Aorta (tissue), 5 donors: Measurements from ENCODE around the gene RANBP9. TPM values are rescaled to one million over a fixed set of nuclear protein-coding genes. Genes with fewer than 3 reads are reported as not detected.

Source experiments
- ATAC-seq: fragments of 200-7000 bp; cut with Tn5 transposase; one replicate; pipeline ENCODE4 v1.9.1; 2022; ENCODE audit warnings: moderate library complexity; ENCODE audit not compliant: low FRiP score
- DNase-seq, 2 donors: peaks; one replicate each; pipeline ENCODE4 v3.0.0-alpha.2; 2020
- H3K27ac ChIP-seq, 2 donors: one replicate each; pipeline ENCODE4 v1.5.1; 2013; ENCODE audit warnings: low read length in 2 of 2, mild to moderate bottlenecking in 2 of 2, moderate library complexity in 2 of 2, control low read depth in 1 of 2, inconsistent platforms in 1 of 2, low read depth in 1 of 2
- H3K27me3 ChIP-seq, 2 donors: one replicate each; pipeline ENCODE4 v1.6.1; 2013; ENCODE audit warnings: control low read depth in 1 of 2, low read length in 1 of 2, mild to moderate bottlenecking in 1 of 2, moderate library complexity in 1 of 2; ENCODE audit not compliant: insufficient read depth in 2 of 2, control insufficient read depth in 1 of 2
- H3K36me3 ChIP-seq, 2 donors: one replicate each; pipeline ENCODE4 v1.6.1; 2013; ENCODE audit warnings: control low read depth in 1 of 2, low read length in 1 of 2, mild to moderate bottlenecking in 1 of 2; ENCODE audit not compliant: insufficient read depth in 2 of 2, control insufficient read depth in 1 of 2
- H3K4me1 ChIP-seq, 2 donors: one replicate each; pipeline ENCODE4 v1.6.1; 2013; ENCODE audit warnings: low read length in 2 of 2, control low read depth in 1 of 2, mild to moderate bottlenecking in 1 of 2, moderate library complexity in 1 of 2; ENCODE audit not compliant: insufficient read depth in 2 of 2, control insufficient read depth in 1 of 2
- H3K4me3 ChIP-seq, 2 donors: one replicate each; pipeline ENCODE4 v1.5.1; 2013; ENCODE audit warnings: low read length in 2 of 2, control low read depth in 1 of 2, mild to moderate bottlenecking in 1 of 2
- H3K9me3 ChIP-seq: one replicate; pipeline ENCODE4 v1.6.1; 2013; ENCODE audit warnings: mild to moderate bottlenecking, low read length; ENCODE audit not compliant: control insufficient read depth
- WGBS, 2 donors: extraction: QIAGEN DNeasy Blood & Tissue Kit; methylation state at CpG; one replicate each; pipeline ENCODE4 v1.1.7; 2013; 5-methylcytosine and 5-hydroxymethylcytosine counted together
- intact Hi-C, 2 donors: fragments of 100-400 bp; cut with DNase I; formaldehyde crosslinking; loops; one replicate each; pipeline versions ENCODE4 v1.14.2 to v1.15.0; 2022
- polyA plus RNA-seq, 2 donors: library from polyadenylated mRNA; stranded (reverse); fragments of 200-250 nt; gene quantifications; one replicate each; pipeline ENCODE4 v1.2.3, GENCODE V29; 2013
- total RNA-seq, 2 donors: library from RNA; stranded (reverse); fragmentation: NEBNext Ultra II Directional; extraction: Animal tissue kit (Norgen Biotek cat#: 25700); gene quantifications; one replicate each; pipeline ENCODE4 v1.2.1, GENCODE V29; 2021
- donor health status: healthy with polysubstance abuse.
- donor health status: Bipolar disorder and iron deficiency.
- donor health status: DM: no; HTN: no; CAD: no.
- donor health status: DM: no; HTN: no; CAD: no.
- donor health status: DM: yes; HTN: yes; CAD: no.

RANBP9 gene
- total and polyA plus RNA-seq, 4 donors, result 29.2 to 64.5 (median 42.1) TPM

- Histone ChIP-seq H3K4me1 (no peaks in the 10 kb centered on the region), H3K36me3 (no peaks in the 10 kb centered on the region), H3K27me3 (no peaks in the 10 kb centered on the region), H3K9me3 (no peaks in the 10 kb centered on the region), H3K4me3 (no peak overlapping the region), H3K27ac (no peak overlapping the region)
- DNase-seq (no peak), ATAC-seq (no peak)
- 88% methylated on average over 2 of the region's 2 CpGs for WGBS, 2 donors
- intact Hi-C loops, result no loop called here
These were observed 23.4 kb upstream of the RANBP9 start for GRCh38 chr6:13735031-13735430.

- H3K27me3 ChIP-seq, result no peaks in the 10 kb centered on the region
- no peaks in the 10 kb centered on the region for H3K4me1 ChIP-seq
- H3K4me3 ChIP-seq, result no peak overlapping the region
- peak; percentile 57 for ATAC-seq
- intact Hi-C loops, result no loop called here
- no peak overlapping the region for H3K27ac ChIP-seq
- 29 to 32% methylated on average over 17 of the region's 17 CpGs for WGBS, 2 donors
- no peaks in the 10 kb centered on the region for H3K9me3 ChIP-seq
- H3K36me3 ChIP-seq, result no peaks in the 10 kb centered on the region
- peak in 1 of 2 donors; percentile 59 for DNase-seq
These were observed 21.7 kb upstream of the RANBP9 start for GRCh38 chr6:13733178-13733887.

- Histone ChIP-seq H3K4me3 (no peak overlapping the region), H3K4me1 (no peaks in the 10 kb centered on the region), H3K9me3 (no peaks in the 10 kb centered on the region), H3K36me3 (no peaks in the 10 kb centered on the region), H3K27ac (no peak overlapping the region), H3K27me3 (no peaks in the 10 kb centered on the region)
- intact Hi-C loops, result no loop called here
- WGBS, 2 donors, result 90 to 94% methylated on average over 7 of the region's 7 CpGs
- ATAC-seq, result no peak
- DNase-seq, result no peak
These were observed 19.1 kb upstream of the RANBP9 start for GRCh38 chr6:13730704-13731103.

GRCh38 chr6:13729891-13730290 is 18.3 kb upstream of the RANBP9 start:
- WGBS, 2 donors, result 96 to 100% methylated on average over 2 of the region's 2 CpGs
- no peak overlapping the region for H3K27ac ChIP-seq
- no peaks in the 10 kb centered on the region for H3K36me3 ChIP-seq
- no peaks in the 10 kb centered on the region for H3K9me3 ChIP-seq
- no peaks in the 10 kb centered on the region for H3K27me3 ChIP-seq
- H3K4me3 ChIP-seq, result no peak overlapping the region
- no peak for DNase-seq
- ATAC-seq, result no peak
- no peaks in the 10 kb centered on the region for H3K4me1 ChIP-seq
- intact Hi-C loops, result no loop called here

- H3K27ac ChIP-seq, result no peak overlapping the region
- no peak for DNase-seq
These were observed 13.9 kb upstream of the RANBP9 start for GRCh38 chr6:13725570-13725969.

GRCh38 chr6:13725052-13725451 is 13.4 kb upstream of the RANBP9 start:
- intact Hi-C loops, result no loop called here
- Histone ChIP-seq H3K27ac (no peak overlapping the region), H3K4me1 (no peaks in the 10 kb centered on the region), H3K27me3 (no peaks in the 10 kb centered on the region), H3K4me3 (no peak overlapping the region), H3K9me3 (no peaks in the 10 kb centered on the region), H3K36me3 (no peaks in the 10 kb centered on the region)
- DNase-seq (no peak), ATAC-seq (no peak)
- WGBS, 2 donors, result 97 to 99% methylated on average over 3 of the region's 3 CpGs

More at GRCh38 chr6:13725570-13725969, 13.9 kb upstream of the RANBP9 start:
- Histone ChIP-seq H3K36me3 (no peaks in the 10 kb centered on the region), H3K27me3 (no peaks in the 10 kb centered on the region), H3K4me3 (no peak overlapping the region), H3K4me1 (no peaks in the 10 kb centered on the region), H3K9me3 (no peaks in the 10 kb centered on the region)
- intact Hi-C loops, result no loop called here
- 56 to 65% methylated on average over 2 of the region's 2 CpGs for WGBS, 2 donors
- no peak for ATAC-seq

- Histone ChIP-seq H3K36me3 (no peaks in the 10 kb centered on the region), H3K27me3 (no peaks in the 10 kb centered on the region), H3K4me1 (no peaks in the 10 kb centered on the region), H3K9me3 (no peaks in the 10 kb centered on the region), H3K4me3 (no peak overlapping the region), H3K27ac (no peak overlapping the region)
- ATAC-seq (no peak), DNase-seq (no peak)
- intact Hi-C loops, result no loop called here
- WGBS, 2 donors, result 77 to 85% methylated on average over 4 of the region's 4 CpGs
These were observed 12.5 kb upstream of the RANBP9 start for GRCh38 chr6:13724182-13724581.

GRCh38 chr6:13722880-13723279 is 11.2 kb upstream of the RANBP9 start:
- Histone ChIP-seq H3K4me1 (no peaks in the 10 kb centered on the region), H3K27me3 (no peaks in the 10 kb centered on the region), H3K9me3 (no peaks in the 10 kb centered on the region), H3K36me3 (no peaks in the 10 kb centered on the region), H3K27ac (no peak overlapping the region), H3K4me3 (no peak overlapping the region)
- intact Hi-C loops, result no loop called here
- ATAC-seq, result no peak
- WGBS, 2 donors, result 90 to 91% methylated on average over 5 of the region's 5 CpGs
- DNase-seq, result no peak

- Histone ChIP-seq H3K4me3 (no peak overlapping the region), H3K9me3 (no peaks in the 10 kb centered on the region), H3K36me3 (no peaks in the 10 kb centered on the region), H3K27ac (no peak overlapping the region), H3K4me1 (no peaks in the 10 kb centered on the region), H3K27me3 (no peaks in the 10 kb centered on the region)
- no peak for ATAC-seq
- DNase-seq, result no peak
- 81 to 87% methylated on average over 5 of the region's 5 CpGs for WGBS, 2 donors
- intact Hi-C loops, result no loop called here
These were observed 6.5 kb upstream of the RANBP9 start for GRCh38 chr6:13718123-13718458.
